Fibroblast of villous mesenchyme (primary cell): ENCODE data around the gene GABPA. TPM values are rescaled to one million over a fixed set of nuclear protein-coding genes. Genes with fewer than 3 reads are reported as not detected.

ENCODE experiments used
- DNase-seq: peaks from one replicate; pipeline ENCODE4 v3.0.0-alpha.2; 2010; ENCODE audit warnings: low read depth
- H3K4me3 ChIP-seq: 2 replicates; pipeline ENCODE4 v1.5.1; 2011; ENCODE audit warnings: low read depth, mild to moderate bottlenecking, low read length
- total RNA-seq: library from RNA; depleted of rRNA; stranded (reverse); fragments of >200 nt; gene quantifications from 2 replicates; pipeline ENCODE4 v1.2.3, GENCODE V29; 2012
- TF ChIP-seq, protein P1 (sequence below): IDR thresholded peaks from 2 replicates; pipeline ENCODE4 v1.5.1; 2012; ENCODE audit warnings: low read depth, mild to moderate bottlenecking, low read length; ENCODE audit not compliant: insufficient read depth

GABPA gene
- total RNA-seq, 1 donor: 31.1 TPM

DNA sequence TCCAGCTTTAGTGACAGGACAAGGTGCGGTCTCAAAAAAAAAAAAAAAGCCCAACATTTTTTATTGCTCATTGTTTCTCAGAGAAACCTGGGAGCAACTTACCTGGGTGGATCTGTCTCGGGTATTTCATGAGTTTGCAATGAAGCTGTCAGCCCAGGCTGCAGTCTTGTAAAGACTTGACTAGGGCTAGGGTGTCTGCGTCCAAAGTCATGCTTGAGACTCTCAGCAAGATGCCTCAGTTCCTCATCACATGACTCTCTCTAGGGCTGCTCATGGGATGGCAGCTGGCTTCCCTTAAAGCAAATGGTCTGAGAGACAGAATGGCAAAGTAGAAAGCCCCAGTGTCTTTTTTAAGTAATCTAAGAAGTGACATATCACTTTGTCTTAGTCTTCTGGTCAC lies 8.1 kb downstream of the GABPA start:
- no peak for DNase-seq
- no peak overlapping the region for H3K4me3 ChIP-seq
- TF ChIP-seq, protein P1, sequence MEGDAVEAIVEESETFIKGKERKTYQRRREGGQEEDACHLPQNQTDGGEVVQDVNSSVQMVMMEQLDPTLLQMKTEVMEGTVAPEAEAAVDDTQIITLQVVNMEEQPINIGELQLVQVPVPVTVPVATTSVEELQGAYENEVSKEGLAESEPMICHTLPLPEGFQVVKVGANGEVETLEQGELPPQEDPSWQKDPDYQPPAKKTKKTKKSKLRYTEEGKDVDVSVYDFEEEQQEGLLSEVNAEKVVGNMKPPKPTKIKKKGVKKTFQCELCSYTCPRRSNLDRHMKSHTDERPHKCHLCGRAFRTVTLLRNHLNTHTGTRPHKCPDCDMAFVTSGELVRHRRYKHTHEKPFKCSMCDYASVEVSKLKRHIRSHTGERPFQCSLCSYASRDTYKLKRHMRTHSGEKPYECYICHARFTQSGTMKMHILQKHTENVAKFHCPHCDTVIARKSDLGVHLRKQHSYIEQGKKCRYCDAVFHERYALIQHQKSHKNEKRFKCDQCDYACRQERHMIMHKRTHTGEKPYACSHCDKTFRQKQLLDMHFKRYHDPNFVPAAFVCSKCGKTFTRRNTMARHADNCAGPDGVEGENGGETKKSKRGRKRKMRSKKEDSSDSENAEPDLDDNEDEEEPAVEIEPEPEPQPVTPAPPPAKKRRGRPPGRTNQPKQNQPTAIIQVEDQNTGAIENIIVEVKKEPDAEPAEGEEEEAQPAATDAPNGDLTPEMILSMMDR: no peak

DNA sequence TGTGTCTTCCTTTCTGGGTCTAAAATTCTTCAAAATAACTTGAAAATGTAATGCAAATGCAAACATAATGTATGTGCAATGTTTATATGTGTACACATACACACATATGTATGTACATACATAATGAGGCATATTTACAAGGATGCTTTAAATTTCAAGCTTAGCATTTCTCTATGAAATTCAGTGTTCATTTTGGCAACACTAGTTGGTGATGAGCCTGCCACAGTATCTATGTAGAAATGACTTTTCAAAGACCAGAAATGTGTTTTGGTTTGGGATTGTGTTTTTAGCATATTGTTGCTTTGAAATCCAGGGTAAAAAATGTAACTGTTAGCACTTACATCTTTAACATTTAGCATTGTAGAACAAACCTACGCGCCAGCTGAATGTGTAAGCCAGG lies 10.1 kb downstream of the GABPA start:
- DNase-seq: no peak
- no peak overlapping the region for H3K4me3 ChIP-seq
- TF ChIP-seq, protein P1: no peak

DNA sequence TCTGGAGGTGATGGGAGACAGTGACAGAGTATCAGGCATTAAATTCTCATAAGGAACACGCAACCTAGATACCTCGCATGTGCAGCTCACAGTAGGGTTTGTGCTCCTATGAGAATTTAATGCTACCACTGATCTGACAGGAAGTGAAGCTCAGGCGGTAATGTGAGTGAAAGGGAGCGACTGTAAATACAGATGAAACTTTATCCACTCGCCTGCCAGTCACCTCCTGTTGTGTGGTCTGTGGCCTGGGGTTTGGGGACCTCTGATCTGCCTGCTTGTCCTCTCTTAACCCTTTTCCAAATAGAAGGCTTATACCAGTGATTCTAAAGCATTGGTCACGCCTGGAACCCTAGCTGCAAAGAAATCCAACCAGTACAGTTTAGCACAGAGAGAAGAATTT lies 15.3 kb downstream of the GABPA start:
- TF ChIP-seq, protein P1: no peak
- no peak for DNase-seq
- no peak overlapping the region for H3K4me3 ChIP-seq

DNA sequence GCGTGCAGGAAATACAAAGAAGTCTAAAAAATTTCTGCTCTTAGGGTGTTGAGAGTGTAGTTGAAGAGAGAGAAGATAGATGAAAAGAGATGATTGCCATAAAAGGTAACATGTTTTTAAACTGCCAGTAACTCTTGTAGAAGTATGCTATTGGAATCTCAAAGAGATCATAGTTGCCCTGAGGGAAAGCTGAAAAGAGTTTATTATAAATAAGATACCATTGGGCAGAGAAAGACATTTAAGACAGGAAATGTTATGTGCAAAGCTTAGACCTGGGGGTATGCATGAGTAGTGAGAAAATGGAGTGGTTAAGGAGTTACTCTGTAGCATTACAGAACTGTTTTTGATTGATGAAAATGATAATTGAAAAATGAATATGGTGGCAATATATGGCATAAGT lies 17.6 kb downstream of the GABPA start:
- TF ChIP-seq, protein P1: no peak
- H3K4me3 ChIP-seq: no peak overlapping the region

DNA sequence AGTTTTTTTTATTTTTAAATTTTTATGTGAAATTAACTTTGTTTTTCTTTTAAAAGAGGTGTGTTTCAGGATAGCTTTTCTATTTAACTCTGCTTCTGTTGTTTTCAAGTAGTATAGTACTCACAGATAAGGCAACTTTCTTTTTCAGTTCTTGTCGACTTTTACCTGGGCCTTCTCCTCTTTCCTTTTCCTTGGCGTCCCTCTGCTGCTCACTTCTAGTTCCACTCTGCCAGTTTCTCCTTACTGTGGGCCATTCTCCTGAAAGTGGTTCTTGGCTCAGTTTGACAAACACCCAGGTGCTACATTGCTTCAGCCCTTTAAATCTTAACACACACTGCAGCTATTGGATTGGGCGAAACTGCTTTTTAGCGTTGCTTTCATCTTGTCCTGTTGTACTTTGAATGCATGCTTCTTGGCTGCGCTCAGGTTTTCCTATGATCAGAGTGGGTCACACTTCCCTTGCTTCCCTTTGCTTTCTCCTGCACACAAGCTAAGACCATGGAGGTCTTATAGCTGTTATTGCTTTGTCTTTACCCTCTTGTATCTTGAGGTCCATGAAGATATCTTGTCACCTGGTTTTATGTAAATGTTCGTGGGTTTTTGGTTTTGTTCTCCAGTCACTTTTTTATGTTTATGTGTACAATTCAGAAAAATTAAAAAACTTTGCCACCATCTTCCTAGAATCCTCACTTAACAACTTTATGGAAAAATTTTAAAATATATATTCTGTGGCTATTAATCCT lies 21.6 kb downstream of the GABPA start:
- no peak overlapping the region for H3K4me3 ChIP-seq
- TF ChIP-seq, protein P1: no peak
- DNase-seq: no peak

More for the DNA sequence above, 17.6 kb downstream of the GABPA start:
- peak; percentile 20 for DNase-seq

DNA sequence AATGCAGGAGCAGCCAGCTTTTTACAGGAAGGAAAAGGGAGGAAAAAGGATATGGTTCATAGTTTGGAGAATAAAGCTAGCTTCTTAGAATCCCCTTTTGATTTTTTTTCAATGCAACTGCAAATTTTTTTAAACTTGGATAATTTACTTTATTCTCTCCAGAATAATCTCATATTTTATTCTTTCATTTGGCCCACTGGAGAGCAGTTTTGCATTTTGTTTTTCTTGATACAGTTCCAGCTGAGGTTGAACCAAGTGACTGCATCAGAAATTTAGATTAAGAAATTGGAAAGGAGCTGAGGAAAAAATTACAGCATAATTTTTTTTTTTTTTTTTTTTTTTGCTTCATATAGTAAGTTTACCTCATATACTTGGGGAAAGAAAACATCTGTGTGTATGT lies 22.8 kb downstream of the GABPA start:
- H3K4me3 ChIP-seq: no peak overlapping the region
- no peak for DNase-seq
- TF ChIP-seq, protein P1: no peak

DNA sequence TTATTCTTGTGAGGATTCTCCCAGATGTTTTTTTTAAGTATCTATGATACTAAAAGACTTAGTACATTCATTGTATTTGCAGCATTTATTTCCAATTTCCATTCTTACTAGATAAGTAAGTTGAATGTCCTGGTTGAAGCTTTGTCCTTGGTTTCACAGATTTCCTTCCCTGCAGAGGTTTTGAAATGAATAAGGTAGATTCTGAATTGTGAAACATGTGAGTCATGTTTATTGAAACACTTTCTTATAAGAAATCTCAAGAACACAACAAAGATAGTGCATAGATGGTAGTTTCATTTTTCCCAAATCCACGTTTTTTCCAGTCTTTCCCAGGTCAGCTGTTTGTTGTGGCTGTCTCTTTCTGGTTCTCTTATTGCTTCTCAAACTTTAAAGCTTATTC lies 24.8 kb downstream of the GABPA start:
- peak; percentile 53 for DNase-seq
- TF ChIP-seq, protein P1: no peak
- H3K4me3 ChIP-seq: no peak overlapping the region
